ENCODE results near the gene ITGA11. TPM values are rescaled to one million over a fixed set of nuclear protein-coding genes. Genes with fewer than 3 reads are reported as not detected.

Gene ITGA11
- total RNA-seq, 2 experiments from 2014 or later, result under 0.01 TPM; not detected in 1

DNA sequence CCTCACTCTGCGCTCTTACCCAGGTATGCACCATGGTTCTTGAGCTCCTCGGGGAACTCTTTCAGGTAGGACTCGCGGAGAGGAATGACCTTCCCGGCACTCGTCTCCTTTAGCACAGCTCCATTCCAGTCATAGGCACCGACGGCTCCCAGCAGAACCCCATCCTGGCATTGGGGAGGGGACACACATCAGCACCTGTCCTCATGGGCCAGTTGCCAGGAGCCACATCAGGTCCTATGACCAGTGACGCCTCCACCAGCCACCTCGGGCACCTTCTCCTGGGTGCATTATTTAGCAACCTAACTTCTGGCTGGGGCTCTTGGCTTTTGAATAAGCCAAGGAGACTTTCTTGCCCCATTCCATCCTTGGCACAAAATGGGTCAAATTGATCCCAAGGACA lies 92.5 kb downstream of the ITGA11 start:
- BruUV-seq (replicated peaks), result no TSS peak
- POLR2A ChIA-PET, result no interaction called here
- H3K9me2 ChIP-seq (ENCODE audit: insufficient read depth, low read length), result no peaks in the 10 kb centered on the region

GRCh38 chr15:68337826-68338225 lies 94.1 kb downstream of the ITGA11 start:
- Histone ChIP-seq H2AFZ (ENCODE audit: low read length) (no peak overlapping the region), H3K9me3 (ENCODE audit: low read length) (no peaks in the 10 kb centered on the region), H3K27ac (ENCODE audit: low read depth, low read length, poor library complexity, severe bottlenecking) (no peak overlapping the region), H3K4me2 (ENCODE audit: low read length) (no peak overlapping the region), H3K9me2 (ENCODE audit: insufficient read depth, low read length) (no peaks in the 10 kb centered on the region), H3K4me1 (ENCODE audit: insufficient read depth, low read length, poor library complexity, severe bottlenecking) (no peaks in the 10 kb centered on the region), H3K79me2 (ENCODE audit: insufficient read depth, low read depth, low read length) (no peaks in the 10 kb centered on the region), H3K36me3 (ENCODE audit: insufficient read depth, low read length) (no peaks in the 10 kb centered on the region), H4K20me1 (ENCODE audit: insufficient read depth, low read length) (no peaks in the 10 kb centered on the region), H3K4me3 (ENCODE audit: low read depth, low read length, poor library complexity, severe bottlenecking) (no peak overlapping the region)
- no TSS peak for BruUV-seq (replicated peaks)
- no peak for DNase-seq (ENCODE audit: low spot score)
- TF ChIP-seq, protein P1, sequence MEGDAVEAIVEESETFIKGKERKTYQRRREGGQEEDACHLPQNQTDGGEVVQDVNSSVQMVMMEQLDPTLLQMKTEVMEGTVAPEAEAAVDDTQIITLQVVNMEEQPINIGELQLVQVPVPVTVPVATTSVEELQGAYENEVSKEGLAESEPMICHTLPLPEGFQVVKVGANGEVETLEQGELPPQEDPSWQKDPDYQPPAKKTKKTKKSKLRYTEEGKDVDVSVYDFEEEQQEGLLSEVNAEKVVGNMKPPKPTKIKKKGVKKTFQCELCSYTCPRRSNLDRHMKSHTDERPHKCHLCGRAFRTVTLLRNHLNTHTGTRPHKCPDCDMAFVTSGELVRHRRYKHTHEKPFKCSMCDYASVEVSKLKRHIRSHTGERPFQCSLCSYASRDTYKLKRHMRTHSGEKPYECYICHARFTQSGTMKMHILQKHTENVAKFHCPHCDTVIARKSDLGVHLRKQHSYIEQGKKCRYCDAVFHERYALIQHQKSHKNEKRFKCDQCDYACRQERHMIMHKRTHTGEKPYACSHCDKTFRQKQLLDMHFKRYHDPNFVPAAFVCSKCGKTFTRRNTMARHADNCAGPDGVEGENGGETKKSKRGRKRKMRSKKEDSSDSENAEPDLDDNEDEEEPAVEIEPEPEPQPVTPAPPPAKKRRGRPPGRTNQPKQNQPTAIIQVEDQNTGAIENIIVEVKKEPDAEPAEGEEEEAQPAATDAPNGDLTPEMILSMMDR (conservative IDR thresholded peaks at IDR 0.05; ENCODE audit: low read length), result no peak
- TF ChIP-seq EZH2phosphoT487 (IDR thresholded peaks at IDR 0.05; ENCODE audit: borderline replicate concordance, low read depth, low read length), result no peak
- ChIA-PET POLR2A (no interaction called here), CTCF (ENCODE audit: unreplicated experiment) (no interaction called here)
- intact Hi-C loops (cut with micrococcal nuclease; ENCODE audit: unreplicated experiment), result no loop called here

More for the DNA sequence above, 92.5 kb downstream of the ITGA11 start:
- no peak for DNase-seq (ENCODE audit: low spot score)
- H3K36me3 ChIP-seq (ENCODE audit: insufficient read depth, low read length), result no peaks in the 10 kb centered on the region
- TF ChIP-seq EZH2phosphoT487 (IDR thresholded peaks at IDR 0.05; ENCODE audit: borderline replicate concordance, low read depth, low read length), result no peak
- TF ChIP-seq, protein P1 (conservative IDR thresholded peaks at IDR 0.05; ENCODE audit: low read length), result no peak
- CTCF ChIA-PET (ENCODE audit: unreplicated experiment), result no interaction called here
- H4K20me1 ChIP-seq (ENCODE audit: insufficient read depth, low read length), result no peaks in the 10 kb centered on the region
- no peaks in the 10 kb centered on the region for H3K79me2 ChIP-seq (ENCODE audit: insufficient read depth, low read depth, low read length)
- no peak overlapping the region for H2AFZ ChIP-seq (ENCODE audit: low read length)
- H3K4me3 ChIP-seq (ENCODE audit: low read depth, low read length, poor library complexity, severe bottlenecking), result no peak overlapping the region
- H3K4me2 ChIP-seq (ENCODE audit: low read length), result no peak overlapping the region
- H3K4me1 ChIP-seq (ENCODE audit: insufficient read depth, low read length, poor library complexity, severe bottlenecking), result no peaks in the 10 kb centered on the region
- intact Hi-C loops (cut with micrococcal nuclease; ENCODE audit: unreplicated experiment), result no loop called here
- no peak overlapping the region for H3K27ac ChIP-seq (ENCODE audit: low read depth, low read length, poor library complexity, severe bottlenecking)
- no peaks in the 10 kb centered on the region for H3K9me3 ChIP-seq (ENCODE audit: low read length)

GRCh38 chr15:68336516-68336915 lies 95.4 kb downstream of the ITGA11 start:
- ChIA-PET CTCF (ENCODE audit: unreplicated experiment) (no interaction called here), POLR2A (no interaction called here)
- no TSS peak for BruUV-seq (replicated peaks)
- H3K4me2 ChIP-seq (ENCODE audit: low read length), result no peak overlapping the region
- H3K36me3 ChIP-seq (ENCODE audit: insufficient read depth, low read length), result no peaks in the 10 kb centered on the region
- no peak for DNase-seq (ENCODE audit: low spot score)
- intact Hi-C loops (cut with micrococcal nuclease; ENCODE audit: unreplicated experiment), result no loop called here
- no peak overlapping the region for H2AFZ ChIP-seq (ENCODE audit: low read length)
- no peaks in the 10 kb centered on the region for H3K9me2 ChIP-seq (ENCODE audit: insufficient read depth, low read length)
- no peak overlapping the region for H3K27ac ChIP-seq (ENCODE audit: low read depth, low read length, poor library complexity, severe bottlenecking)
- no peaks in the 10 kb centered on the region for H4K20me1 ChIP-seq (ENCODE audit: insufficient read depth, low read length)
- no peaks in the 10 kb centered on the region for H3K79me2 ChIP-seq (ENCODE audit: insufficient read depth, low read depth, low read length)
- no peak overlapping the region for H3K4me3 ChIP-seq (ENCODE audit: low read depth, low read length, poor library complexity, severe bottlenecking)
- H3K4me1 ChIP-seq (ENCODE audit: insufficient read depth, low read length, poor library complexity, severe bottlenecking), result no peaks in the 10 kb centered on the region
- TF ChIP-seq, protein P1 (conservative IDR thresholded peaks at IDR 0.05; ENCODE audit: low read length), result no peak
- TF ChIP-seq EZH2phosphoT487 (IDR thresholded peaks at IDR 0.05; ENCODE audit: borderline replicate concordance, low read depth, low read length), result no peak
- no peaks in the 10 kb centered on the region for H3K9me3 ChIP-seq (ENCODE audit: low read length)
